Right lobe of liver (tissue), 4 donors: Measurements from ENCODE around the gene IER2.

Source experiments
- POLR2A ChIP-seq: fragments of 450-650 bp; IDR thresholded peaks from one replicate; pipeline ENCODE4 v1.6.1; 2017; ENCODE audit warnings: antibody characterized with exemption, mild to moderate bottlenecking
- TF ChIP-seq, protein P1 (sequence below), 4 donors: fragments of 200-600 bp in 3 of 4; fragments of 450-650 bp in 1 of 4; IDR thresholded peaks; one replicate each; pipeline versions ENCODE4 v1.5.1 to v1.8.0; 2016 to 2022; ENCODE audit warnings: antibody characterized with exemption in 4 of 4, mild to moderate bottlenecking in 2 of 4
- donor health status: DM: no; HTN: no; CAD: no.
- donor health status: DM: no; HTN: no; CAD: no.
- donor health status: DM: no; HTN: yes; CAD: no.

DNA sequence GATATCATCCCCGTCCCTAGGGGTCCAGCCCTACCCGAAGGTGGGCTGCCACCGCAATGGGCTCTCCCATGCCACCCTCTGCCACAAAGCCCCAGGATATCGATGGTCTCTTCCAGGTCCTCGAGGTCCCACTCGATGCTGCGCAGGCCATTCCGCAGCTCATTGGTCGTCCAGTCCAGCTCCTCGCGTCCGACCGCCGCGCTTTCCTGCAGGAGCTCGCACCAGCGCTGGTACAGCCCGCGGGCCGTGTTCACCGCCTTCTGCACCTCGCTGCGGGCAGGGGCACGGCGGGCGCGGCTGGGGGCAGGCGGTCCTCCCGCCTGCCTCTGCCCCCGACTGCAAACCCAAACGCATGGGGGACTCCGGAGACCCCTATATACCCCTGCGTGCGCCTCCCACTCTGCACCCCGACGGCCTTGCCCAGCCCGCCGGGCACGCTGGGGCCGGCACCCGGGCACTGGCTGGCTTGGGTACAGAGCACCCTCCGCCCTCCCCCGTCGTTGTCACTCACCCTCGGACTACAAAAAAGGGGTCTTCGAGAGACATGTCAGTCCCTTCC is 504 bp upstream of the IER2 start:
- TF ChIP-seq, protein P1, sequence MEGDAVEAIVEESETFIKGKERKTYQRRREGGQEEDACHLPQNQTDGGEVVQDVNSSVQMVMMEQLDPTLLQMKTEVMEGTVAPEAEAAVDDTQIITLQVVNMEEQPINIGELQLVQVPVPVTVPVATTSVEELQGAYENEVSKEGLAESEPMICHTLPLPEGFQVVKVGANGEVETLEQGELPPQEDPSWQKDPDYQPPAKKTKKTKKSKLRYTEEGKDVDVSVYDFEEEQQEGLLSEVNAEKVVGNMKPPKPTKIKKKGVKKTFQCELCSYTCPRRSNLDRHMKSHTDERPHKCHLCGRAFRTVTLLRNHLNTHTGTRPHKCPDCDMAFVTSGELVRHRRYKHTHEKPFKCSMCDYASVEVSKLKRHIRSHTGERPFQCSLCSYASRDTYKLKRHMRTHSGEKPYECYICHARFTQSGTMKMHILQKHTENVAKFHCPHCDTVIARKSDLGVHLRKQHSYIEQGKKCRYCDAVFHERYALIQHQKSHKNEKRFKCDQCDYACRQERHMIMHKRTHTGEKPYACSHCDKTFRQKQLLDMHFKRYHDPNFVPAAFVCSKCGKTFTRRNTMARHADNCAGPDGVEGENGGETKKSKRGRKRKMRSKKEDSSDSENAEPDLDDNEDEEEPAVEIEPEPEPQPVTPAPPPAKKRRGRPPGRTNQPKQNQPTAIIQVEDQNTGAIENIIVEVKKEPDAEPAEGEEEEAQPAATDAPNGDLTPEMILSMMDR (IDR thresholded peaks at IDR 0.05): no peak
- no peak for TF ChIP-seq POLR2A
